IMR-90 (cell line): ENCODE results near the gene WRAP73. TPM values are rescaled to one million over a fixed set of nuclear protein-coding genes. Genes with fewer than 3 reads are reported as not detected.

Source experiments
- ATAC-seq: fragments of 200-7000 bp; cut with Tn5 transposase; 2 replicates; pipeline ENCODE4 v1.9.1; 2020; ENCODE audit warnings: low read depth, mild to moderate bottlenecking, moderate library complexity
- BruUV-seq: library from RNA; stranded (reverse); fragments of 400-500 nt; replicated peaks from 2 replicates; lab custom pipeline; 2021; lab: Mats Ljungman, UMichigan
- CTCF ChIA-PET: fragments of 300-600 bp; formaldehyde crosslinking; extraction: SDS; loops from one replicate; lab custom pipeline; 2021; ENCODE audit warnings: antibody characterized with exemption; lab: Yijun Ruan, JAX
- POLR2A ChIA-PET: fragments of 300-600 bp; sonication (Branson Sonifier 250); formaldehyde crosslinking; loops from one replicate; lab custom pipeline; 2022; ENCODE audit warnings: antibody characterized with exemption; ENCODE audit not compliant: unreplicated experiment; lab: Charles Lee
- DNase-seq: peaks from one replicate; pipeline ENCODE4 v3.0.0; 2013
- H2AFZ ChIP-seq: replicated peaks from 2 replicates; pipeline ENCODE3; 2013; ENCODE audit warnings: low read length, mild to moderate bottlenecking; ENCODE audit not compliant: poor library complexity
- H2AK5ac ChIP-seq: 2 replicates; pipeline ENCODE4 v1.6.1; 2013; ENCODE audit warnings: low read depth, low read length, inconsistent platforms
- H2AK9ac ChIP-seq: replicated peaks from 2 replicates; pipeline ENCODE3; 2013; ENCODE audit warnings: mild to moderate bottlenecking, low read depth, low read length, moderate library complexity; ENCODE audit not compliant: poor library complexity
- H2BK120ac ChIP-seq: 2 replicates; pipeline ENCODE4 v1.6.1; 2013; ENCODE audit warnings: low read depth, low read length, inconsistent platforms
- H2BK15ac ChIP-seq: 3 replicates; pipeline ENCODE4 v1.6.1; 2013; ENCODE audit warnings: low read depth, low read length, inconsistent platforms
- H2BK20ac ChIP-seq: 2 replicates; pipeline ENCODE4 v1.6.1; 2013; ENCODE audit warnings: low read depth, mild to moderate bottlenecking, inconsistent platforms, low read length, moderate library complexity
- H2BK5ac ChIP-seq: 2 replicates; pipeline ENCODE4 v1.6.1; 2013; ENCODE audit warnings: mild to moderate bottlenecking, low read depth, low read length, inconsistent platforms; ENCODE audit not compliant: poor library complexity, severe bottlenecking
- H3K14ac ChIP-seq: replicated peaks from 2 replicates; pipeline ENCODE4 v1.6.1; 2013; ENCODE audit warnings: low read depth, low read length, inconsistent platforms
- H3K18ac ChIP-seq: 2 replicates; pipeline ENCODE4 v1.6.1; 2013; ENCODE audit warnings: low read depth, low read length, control low read depth
- H3K23ac ChIP-seq: 2 replicates; pipeline ENCODE4 v1.6.1; 2013; ENCODE audit warnings: low read depth, low read length, inconsistent platforms
- H3K27ac ChIP-seq: 2 replicates; pipeline ENCODE4 v1.5.1; 2013; ENCODE audit warnings: mild to moderate bottlenecking, control low read depth, low read length; ENCODE audit not compliant: insufficient read depth
- H3K27me3 ChIP-seq: 2 replicates; pipeline ENCODE4 v1.6.1; 2013; ENCODE audit warnings: low read length; ENCODE audit not compliant: control insufficient read depth, insufficient read depth
- H3K36me3 ChIP-seq: 2 replicates; pipeline ENCODE4 v1.6.1; 2013; ENCODE audit warnings: low read length, mixed read lengths; ENCODE audit not compliant: control insufficient read depth, insufficient read depth
- H3K4ac ChIP-seq: 2 replicates; pipeline ENCODE4 v1.6.1; 2013; ENCODE audit warnings: low read depth, low read length, inconsistent platforms
- H3K4me1 ChIP-seq: 2 replicates; pipeline ENCODE4 v1.6.1; 2013; ENCODE audit warnings: low read length, mixed read lengths; ENCODE audit not compliant: control insufficient read depth, insufficient read depth
- H3K4me2 ChIP-seq: 2 replicates; pipeline ENCODE4 v1.6.1; 2013; ENCODE audit warnings: low read depth, mild to moderate bottlenecking, control low read depth, low read length, moderate library complexity
- H3K4me3 ChIP-seq: 2 replicates; pipeline ENCODE4 v1.5.1; 2013; ENCODE audit warnings: low read depth, mild to moderate bottlenecking, control low read depth, low read length, moderate library complexity; ENCODE audit not compliant: insufficient read depth
- H3K56ac ChIP-seq: 2 replicates; pipeline ENCODE4 v1.6.1; 2013; ENCODE audit warnings: low read length, inconsistent platforms; ENCODE audit not compliant: insufficient read depth; ENCODE audit errors: extremely low read depth
- H3K79me1 ChIP-seq, 2 experiments: 2 replicates each; pipeline ENCODE4 v1.6.1; 2013; ENCODE audit warnings: low read length in 2 of 2, inconsistent platforms in 1 of 2, low read depth in 1 of 2
- H3K9ac ChIP-seq: 2 replicates; pipeline ENCODE4 v1.6.1; 2013; ENCODE audit warnings: low read depth, low read length, control low read depth
- H3K9me1 ChIP-seq: 2 replicates; pipeline ENCODE4 v1.6.1; 2013; ENCODE audit warnings: low read length, inconsistent platforms; ENCODE audit not compliant: insufficient read depth
- H3K9me3 ChIP-seq: 2 replicates; pipeline ENCODE4 v1.6.1; 2013; ENCODE audit warnings: low read length; ENCODE audit not compliant: control insufficient read depth, insufficient read depth
- H4K20me1 ChIP-seq: 2 replicates; pipeline ENCODE4 v1.6.1; 2013; ENCODE audit warnings: low read length, inconsistent platforms; ENCODE audit not compliant: insufficient read depth
- H4K5ac ChIP-seq: 2 replicates; pipeline ENCODE4 v1.6.1; 2013; ENCODE audit warnings: mild to moderate bottlenecking, low read depth, low read length, control low read depth
- H4K8ac ChIP-seq, 2 experiments: 2 replicates each; pipeline ENCODE4 v1.6.1; 2013; ENCODE audit warnings: low read depth in 2 of 2, low read length in 2 of 2, control low read depth in 1 of 2, inconsistent platforms in 1 of 2
- H4K91ac ChIP-seq: 2 replicates; pipeline ENCODE4 v1.6.1; 2013; ENCODE audit warnings: low read depth, low read length, inconsistent platforms; ENCODE audit not compliant: insufficient read depth
- BHLHE40 ChIP-seq: fragments of 150-350 bp; IDR thresholded peaks from 2 replicates; pipeline ENCODE4 v1.6.1; 2016; ENCODE audit warnings: mild to moderate bottlenecking, low read depth, low read length
- CEBPB ChIP-seq: IDR thresholded peaks from 2 replicates; pipeline ENCODE4 v1.6.1; 2012; ENCODE audit warnings: low read depth, low read length, improper control_type of control experiment
- CHD1 ChIP-seq: IDR thresholded peaks from 2 replicates; pipeline ENCODE4 v1.6.1; 2012; ENCODE audit warnings: low read depth, low read length, improper control_type of control experiment
- ELK1 ChIP-seq: fragments of 150-350 bp; IDR thresholded peaks from 2 replicates; pipeline ENCODE4 v1.6.1; 2016; ENCODE audit warnings: low read depth, mild to moderate bottlenecking, low read length, moderate library complexity, borderline replicate concordance
- MAZ ChIP-seq: IDR thresholded peaks from 2 replicates; pipeline ENCODE4 v1.6.1; 2012; ENCODE audit warnings: low read depth, mild to moderate bottlenecking, low read length, improper control_type of control experiment, moderate library complexity, borderline replicate concordance
- MXI1 ChIP-seq: IDR thresholded peaks from 2 replicates; pipeline ENCODE4 v1.6.1; 2012; ENCODE audit warnings: low read depth, mild to moderate bottlenecking, low read length, moderate library complexity, borderline replicate concordance
- POLR2A ChIP-seq: IDR thresholded peaks from 2 replicates; pipeline ENCODE4 v1.6.1; 2012; ENCODE audit warnings: mild to moderate bottlenecking, low read depth, low read length
- RAD21 ChIP-seq: IDR thresholded peaks from 2 replicates; pipeline ENCODE4 v1.6.1; 2012; ENCODE audit warnings: low read length, improper control_type of control experiment
- RCOR1 ChIP-seq: IDR thresholded peaks from 2 replicates; pipeline ENCODE4 v1.6.1; 2012; ENCODE audit warnings: mild to moderate bottlenecking, low read length, improper control_type of control experiment; ENCODE audit not compliant: insufficient replicate concordance
- RFX5 ChIP-seq: IDR thresholded peaks from 2 replicates; pipeline ENCODE4 v1.8.0; 2012; ENCODE audit warnings: low read depth, mild to moderate bottlenecking, low read length, moderate library complexity
- SMC3 ChIP-seq: fragments of 150-350 bp; IDR thresholded peaks from 2 replicates; pipeline ENCODE4 v1.6.1; 2016; ENCODE audit warnings: low read depth, mild to moderate bottlenecking, antibody characterized with exemption, low read length, moderate library complexity
- WGBS, 2 experiments: methylation state at CpG; one replicate each; pipeline versions ENCODE4 v1.1.5 to v1.1.7; 2013; ENCODE audit warnings: missing lambda C conversion rate in 2 of 2; ENCODE audit not compliant: insufficient read length in 1 of 2; ENCODE audit errors: extremely low coverage in 2 of 2; 5-methylcytosine and 5-hydroxymethylcytosine counted together
- dilution Hi-C: fragments of 300-500 bp; cut with HindIII; formaldehyde crosslinking; loops from one replicate; pipeline ENCODE4 v1.14.3; 2018; ENCODE audit warnings: low sequenced_read_pairs; ENCODE audit not compliant: unreplicated experiment
- in situ Hi-C: fragments of 300-500 bp; cut with MboI; formaldehyde crosslinking; loops from 3 replicates; pipeline ENCODE4 v1.14.3; 2019; ENCODE audit warnings: low sequenced_read_pairs, inconsistent platforms, mixed read lengths
- intact Hi-C: fragments of 100-400 bp; cut with micrococcal nuclease; formaldehyde crosslinking; loops from 2 replicates; pipeline ENCODE4 v1.10.0; 2022
- polyA plus RNA-seq, 3 experiments: library from polyadenylated mRNA; depleted of rRNA; stranded (reverse); fragments of >200 nt; gene quantifications; 2 replicates each; pipeline ENCODE4 v1.2.3, GENCODE V29; 2012; ENCODE audit warnings: low replicate concordance in 1 of 3
- total RNA-seq: library from RNA; depleted of rRNA; stranded (reverse); fragments of >200 nt; gene quantifications from 2 replicates; pipeline ENCODE4 v1.2.3, GENCODE V29; 2012
- TF ChIP-seq, protein P1 (sequence below): conservative IDR thresholded peaks from 2 replicates; pipeline ENCODE4 v1.5.1; 2012; ENCODE audit warnings: mild to moderate bottlenecking, low read depth, low read length, improper control_type of control experiment

WRAP73 gene
- total and polyA plus RNA-seq, 2 of the 4 experiments (the other 2 are of a cell fraction): 10.8 to 23.6 TPM

GRCh38 chr1:3628445-3628844, 21.5 kb downstream of the WRAP73 start:
- dilution Hi-C loops: no loop called here

More at GRCh38 chr1:3628445-3628844, 21.5 kb downstream of the WRAP73 start:
- CTCF ChIA-PET: no interaction called here
- H3K79me1 ChIP-seq: peaks cover 11 to 17% of the 10 kb centered on the region in 2 experiments; a peak in 3 of 4 replicates
- ATAC-seq (no peak), DNase-seq (no peak)
- H3K4ac ChIP-seq: no peak overlapping the region
- H4K20me1 ChIP-seq: no peaks in the 10 kb centered on the region; the same call in none of the 2 replicates
- H4K91ac ChIP-seq: no peak overlapping the region
- no peak overlapping the region for H3K27ac ChIP-seq
- in situ Hi-C loops (no loop called here), intact Hi-C loops (no loop called here)
- H2BK20ac ChIP-seq: no peak overlapping the region
- no peak overlapping the region for H3K14ac ChIP-seq
- TF ChIP-seq SMC3: no peak
- TF ChIP-seq BHLHE40: no peak
- TF ChIP-seq CHD1: no peak
- TF ChIP-seq POLR2A: no peak
- TF ChIP-seq MXI1: no peak
- TF ChIP-seq, protein P1, sequence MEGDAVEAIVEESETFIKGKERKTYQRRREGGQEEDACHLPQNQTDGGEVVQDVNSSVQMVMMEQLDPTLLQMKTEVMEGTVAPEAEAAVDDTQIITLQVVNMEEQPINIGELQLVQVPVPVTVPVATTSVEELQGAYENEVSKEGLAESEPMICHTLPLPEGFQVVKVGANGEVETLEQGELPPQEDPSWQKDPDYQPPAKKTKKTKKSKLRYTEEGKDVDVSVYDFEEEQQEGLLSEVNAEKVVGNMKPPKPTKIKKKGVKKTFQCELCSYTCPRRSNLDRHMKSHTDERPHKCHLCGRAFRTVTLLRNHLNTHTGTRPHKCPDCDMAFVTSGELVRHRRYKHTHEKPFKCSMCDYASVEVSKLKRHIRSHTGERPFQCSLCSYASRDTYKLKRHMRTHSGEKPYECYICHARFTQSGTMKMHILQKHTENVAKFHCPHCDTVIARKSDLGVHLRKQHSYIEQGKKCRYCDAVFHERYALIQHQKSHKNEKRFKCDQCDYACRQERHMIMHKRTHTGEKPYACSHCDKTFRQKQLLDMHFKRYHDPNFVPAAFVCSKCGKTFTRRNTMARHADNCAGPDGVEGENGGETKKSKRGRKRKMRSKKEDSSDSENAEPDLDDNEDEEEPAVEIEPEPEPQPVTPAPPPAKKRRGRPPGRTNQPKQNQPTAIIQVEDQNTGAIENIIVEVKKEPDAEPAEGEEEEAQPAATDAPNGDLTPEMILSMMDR: no peak
- TF ChIP-seq RCOR1: no peak
- no peak for TF ChIP-seq CEBPB
- no peak for TF ChIP-seq RFX5
- no peak for TF ChIP-seq ELK1
- no peak for TF ChIP-seq RAD21
- no peak for TF ChIP-seq MAZ
- no peak overlapping the region for H4K5ac ChIP-seq
- no peaks in the 10 kb centered on the region for H3K9me1 ChIP-seq
- no peak overlapping the region for H3K4me3 ChIP-seq
- no peak overlapping the region for H3K4me2 ChIP-seq
- no peak overlapping the region for H3K18ac ChIP-seq
- no peak overlapping the region for H2BK5ac ChIP-seq
- no peak overlapping the region for H3K56ac ChIP-seq
- H2AK5ac ChIP-seq: no peak overlapping the region
- no peaks in the 10 kb centered on the region for H3K9me3 ChIP-seq
- H3K9ac ChIP-seq: no peak overlapping the region
- 100% methylated on average over 2 of the region's 10 CpGs; no CpG with 5 or more reads in 1 of the 2 experiments for WGBS, 2 experiments
- H2AK9ac ChIP-seq: no peak overlapping the region
- no peak overlapping the region for H4K8ac ChIP-seq
- H3K36me3 ChIP-seq: peaks cover 49% of the 10 kb centered on the region
- peaks cover 4% of the 10 kb centered on the region for H3K4me1 ChIP-seq
- POLR2A ChIA-PET: no interaction called here
- no TSS peak for BruUV-seq
- no peak overlapping the region for H2BK15ac ChIP-seq
- no peaks in the 10 kb centered on the region for H3K27me3 ChIP-seq
- H2AFZ ChIP-seq: no peak overlapping the region
- H3K23ac ChIP-seq: no peak overlapping the region
- no peak overlapping the region for H2BK120ac ChIP-seq
